Left ventricle myocardium superior (tissue), 1 donor: Measurements from ENCODE around the gene RPAP3. TPM values are rescaled to one million over a fixed set of nuclear protein-coding genes. Genes with fewer than 3 reads are reported as not detected.

ENCODE experiments used
- ATAC-seq: fragments of 200-7000 bp; cut with Tn5 transposase; one replicate; pipeline ENCODE4 v1.9.1; 2020; ENCODE audit warnings: mild to moderate bottlenecking, moderate library complexity
- DNase-seq: peaks from one replicate; pipeline ENCODE4 v3.0.0-alpha.2; 2020
- intact Hi-C: fragments of 100-400 bp; cut with micrococcal nuclease; formaldehyde crosslinking; loops from one replicate; pipeline ENCODE4 v1.11.0; 2022
- long read RNA-seq: library from polyadenylated mRNA; unstranded; transcript quantifications from one replicate; pipeline ENCODE4 v2.0.0, GENCODE V29; 2021
- total RNA-seq: library from RNA; stranded (reverse); fragmentation: NEBNext Ultra II Directional; extraction: Animal tissue kit (Norgen Biotek cat#: 25700); gene quantifications from one replicate; pipeline ENCODE4 v1.2.1, GENCODE V29; 2021
- donor health status: DM: no; HTN: yes; CAD: no; lungs with severe emphysema.

Gene RPAP3
- total RNA-seq = 19.9 TPM
- long read RNA-seq, full-length matches to known transcripts = 36 of 42 reads
- long read RNA-seq, partial matches to known transcripts = 2 of 42 reads
- long read RNA-seq, other reads (novel, unspliced or antisense) = 4 of 42 reads

GRCh38 chr12:47705566-47706425 is at the start of gene RPAP3:
Gene RPAP3 (minus strand): TSS chr12:47706030. CDS start chr12:47702840, 3,190 bp downstream.
- intact Hi-C loops = no loop called here
- DNase-seq = peak; percentile 99
- ATAC-seq = peak; percentile 98

GRCh38 chr12:47754881-47755280 is 49.1 kb upstream of the RPAP3 start:
- intact Hi-C loops = no loop called here
- DNase-seq = peak; percentile 60
- peak; percentile 11 for ATAC-seq

- intact Hi-C loops = no loop called here
- ATAC-seq (no peak), DNase-seq (no peak)
Observed at GRCh38 chr12:47754126-47754525, 48.3 kb upstream of the RPAP3 start.

GRCh38 chr12:47753021-47754001 is 47.5 kb upstream of the RPAP3 start:
- intact Hi-C loops = no loop called here
- ATAC-seq (peak; percentile 93), DNase-seq (peak; percentile 93)

- DNase-seq (no peak), ATAC-seq (no peak)
- intact Hi-C loops = no loop called here
Observed at GRCh38 chr12:47752552-47752951, 46.7 kb upstream of the RPAP3 start.

GRCh38 chr12:47752121-47752520 is 46.3 kb upstream of the RPAP3 start:
- no peak for ATAC-seq
- DNase-seq = no peak
- intact Hi-C loops = no loop called here

- intact Hi-C loops = no loop called here
- no peak for ATAC-seq
- no peak for DNase-seq
Observed at GRCh38 chr12:47751561-47751960, 45.7 kb upstream of the RPAP3 start.

- DNase-seq = no peak
- ATAC-seq = no peak
- intact Hi-C loops = no loop called here
Observed at GRCh38 chr12:47750916-47751470, 45.2 kb upstream of the RPAP3 start.

GRCh38 chr12:47750229-47750798 is 44.5 kb upstream of the RPAP3 start:
- ATAC-seq = no peak
- intact Hi-C loops = no loop called here
- no peak for DNase-seq

GRCh38 chr12:47748899-47749298 is 43.1 kb upstream of the RPAP3 start:
- ATAC-seq (no peak), DNase-seq (no peak)
- intact Hi-C loops = no loop called here

- DNase-seq = no peak
- intact Hi-C loops = no loop called here
- ATAC-seq = no peak
Observed at GRCh38 chr12:47748507-47748828, 42.6 kb upstream of the RPAP3 start.

GRCh38 chr12:47747596-47748506 is 42.0 kb upstream of the RPAP3 start:
- intact Hi-C loops = no loop called here
- ATAC-seq (no peak), DNase-seq (no peak)

GRCh38 chr12:47747126-47747525 is 41.3 kb upstream of the RPAP3 start:
- DNase-seq = no peak
- intact Hi-C loops = no loop called here
- no peak for ATAC-seq

- ATAC-seq = no peak
- no peak for DNase-seq
- intact Hi-C loops = no loop called here
Observed at GRCh38 chr12:47746523-47746922, 40.7 kb upstream of the RPAP3 start.

- intact Hi-C loops = no loop called here
- no peak for ATAC-seq
- DNase-seq = no peak
Observed at GRCh38 chr12:47746073-47746472, 40.2 kb upstream of the RPAP3 start.

- ATAC-seq (peak; percentile 45), DNase-seq (peak; percentile 63)
- intact Hi-C loops = no loop called here
Observed at GRCh38 chr12:47745485-47746041, 39.7 kb upstream of the RPAP3 start.

- DNase-seq (no peak), ATAC-seq (no peak)
- intact Hi-C loops = no loop called here
Observed at GRCh38 chr12:47744778-47745436, 39.1 kb upstream of the RPAP3 start.
